COLO829 (cell line): Measurements from ENCODE around the gene TCERG1L.
"Not testable (repeated sequence)": the region's sequence is repeated elsewhere in the genome, so short reads cannot be mapped to it uniquely, and the experiment has no call there.

Experiments
- DNase-seq: peaks from one replicate; pipeline ENCODE4 v3.0.0; 2012; ENCODE audit warnings: low spot score

TCERG1L gene

DNA sequence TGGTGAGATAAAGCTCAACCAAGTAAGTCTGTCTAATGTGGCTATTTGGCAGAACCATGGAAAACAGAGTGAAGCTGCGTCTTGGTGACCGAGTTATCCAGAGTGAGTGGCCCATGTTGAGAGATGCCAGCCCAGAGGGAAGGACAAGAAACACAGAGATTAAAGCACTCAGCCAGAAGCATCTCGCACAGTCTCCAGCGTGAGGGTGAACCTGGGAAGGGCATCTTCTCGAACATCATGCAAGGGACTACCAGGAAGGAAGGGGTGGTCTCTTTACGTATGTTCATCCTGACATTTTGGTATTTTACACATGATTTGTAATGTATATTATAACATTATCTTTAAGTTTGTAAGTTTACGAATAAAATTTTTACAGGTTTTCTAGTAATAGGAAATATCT, 146.4 kb downstream of the TCERG1L start:
- no peak for DNase-seq

DNA sequence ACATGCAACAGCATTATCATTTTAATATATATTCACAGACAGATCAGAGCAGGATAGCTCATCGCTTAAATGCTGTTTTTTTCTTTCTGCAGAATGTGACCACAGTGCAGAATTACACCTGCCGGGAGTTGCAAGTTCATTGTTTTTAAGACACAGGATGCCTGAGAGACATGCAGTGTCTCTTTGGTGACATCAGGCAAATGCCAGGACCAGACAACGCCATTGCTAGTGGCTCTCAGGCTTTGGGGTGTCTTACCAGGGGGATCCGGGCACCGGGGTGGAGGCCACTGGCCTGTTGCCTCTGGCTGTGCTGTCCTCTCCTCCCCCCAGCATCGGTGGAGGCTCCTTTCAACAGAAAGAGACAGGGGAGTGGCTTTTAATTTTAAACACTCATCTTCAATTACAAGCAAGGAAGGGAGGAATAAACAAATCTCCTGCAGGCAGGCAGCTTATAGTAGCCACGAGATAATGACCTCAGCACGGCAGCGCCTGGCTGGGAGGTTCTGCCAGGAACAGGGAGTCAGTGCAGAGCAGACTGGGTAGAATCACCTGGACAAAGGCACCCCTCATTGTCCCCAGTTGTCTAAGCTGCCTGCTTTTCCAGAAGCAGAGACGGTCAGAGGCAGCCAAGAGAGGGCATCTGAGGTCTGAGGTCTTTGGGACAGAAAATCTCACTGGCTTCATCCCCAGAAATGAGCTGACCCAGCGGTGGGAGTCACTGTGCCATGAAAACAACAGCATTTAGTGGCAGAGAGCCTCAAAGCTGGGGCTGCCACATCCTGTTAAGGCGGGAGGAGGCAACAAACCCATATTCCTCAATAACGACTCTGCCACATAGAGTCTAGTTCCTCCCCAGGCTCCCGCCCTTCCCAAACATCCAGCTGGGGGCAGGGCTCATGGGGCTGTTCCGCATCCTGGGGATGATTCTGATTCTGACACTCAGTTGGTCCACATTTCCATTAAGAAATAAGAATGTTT, 148.4 kb downstream of the TCERG1L start:
- DNase-seq: no peak

DNA sequence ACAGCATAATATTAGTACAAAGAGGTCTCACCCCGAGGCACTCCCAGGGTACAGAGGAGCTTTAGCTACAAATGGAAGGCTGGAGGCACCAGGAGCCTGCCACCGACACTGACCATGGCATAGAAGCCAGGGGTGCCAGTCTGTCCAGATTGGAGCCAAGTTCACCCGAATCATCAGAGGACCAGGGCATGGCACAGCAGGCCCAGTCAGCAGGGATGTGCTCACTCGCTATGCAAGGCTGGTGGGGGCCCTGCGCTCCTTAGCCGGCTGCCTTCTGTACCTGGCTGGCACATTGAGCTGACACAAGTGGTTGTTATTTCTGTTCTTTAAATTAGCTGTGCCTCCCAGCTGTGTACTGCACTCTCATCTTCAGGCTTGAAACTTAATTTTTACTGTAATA, 149.3 kb downstream of the TCERG1L start:
- no peak for DNase-seq

DNA sequence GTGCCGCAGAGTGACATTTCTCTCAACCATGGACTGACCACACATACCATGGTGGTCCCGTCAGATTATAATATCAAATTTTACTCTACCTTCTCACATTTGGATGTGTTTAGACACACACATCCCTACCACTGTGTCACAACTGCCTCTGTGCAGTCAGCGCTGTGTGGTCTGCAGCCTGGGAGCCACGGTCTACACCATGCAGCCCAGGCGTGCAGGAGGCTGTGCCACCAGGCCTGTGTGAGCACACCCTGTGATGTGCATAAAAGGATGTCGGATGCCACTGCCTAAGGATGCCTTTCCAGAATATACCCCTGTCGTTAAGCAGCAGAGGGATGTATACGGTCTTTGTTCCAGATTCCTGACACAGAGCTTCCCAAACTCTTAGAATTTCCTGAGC, 150.4 kb downstream of the TCERG1L start:
- DNase-seq: no peak

DNA sequence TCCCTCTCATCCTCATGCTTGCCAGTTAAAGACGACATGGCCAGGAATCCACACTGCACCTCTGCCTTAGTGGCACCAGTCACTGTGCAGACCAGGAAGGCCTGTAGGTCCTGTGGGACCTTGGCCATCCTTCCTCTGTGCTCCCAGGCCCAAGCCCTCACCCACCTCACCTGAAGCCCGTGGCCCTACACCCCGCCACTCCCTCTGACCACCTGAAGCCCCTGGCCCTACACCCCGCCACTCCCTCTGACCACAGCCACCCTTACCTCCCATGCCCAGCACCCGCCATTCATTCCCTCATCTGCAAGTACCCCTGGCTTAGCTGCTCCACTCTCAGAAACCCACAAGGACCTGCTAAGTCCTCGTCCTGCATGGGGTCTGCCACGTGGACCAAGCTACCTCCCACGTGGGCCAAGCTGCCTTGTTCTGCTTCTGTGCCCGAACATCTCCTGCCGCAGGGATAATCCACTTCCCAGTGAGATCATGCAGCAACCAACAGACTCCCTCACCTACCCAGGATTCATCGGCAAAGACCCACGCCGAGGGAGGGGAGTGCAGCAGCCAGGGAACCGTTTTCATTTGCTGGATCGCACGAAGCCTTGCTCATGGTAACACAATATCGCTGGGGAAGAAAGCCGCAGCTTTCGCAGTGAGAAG, 151.2 kb downstream of the TCERG1L start:
- no peak for DNase-seq

DNA sequence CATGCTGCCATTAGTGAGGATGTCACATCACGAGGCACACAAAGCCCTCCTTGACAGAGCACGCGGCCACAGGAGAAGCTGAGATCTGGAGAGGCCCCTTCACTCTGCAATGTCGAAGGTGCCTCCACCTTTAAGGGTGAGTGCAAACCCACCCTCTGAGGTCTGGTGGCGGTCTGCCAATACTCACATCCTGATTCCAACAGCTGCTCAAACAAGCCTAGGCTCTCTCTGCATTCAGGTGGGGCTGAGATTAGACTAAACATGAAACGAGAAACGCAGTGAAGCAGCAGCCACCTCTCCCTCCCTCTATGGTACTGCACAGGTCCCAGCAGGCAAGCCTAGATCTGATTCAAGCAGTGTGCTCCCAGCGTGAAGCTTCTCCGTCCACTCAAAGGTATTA, 151.8 kb downstream of the TCERG1L start:
- no peak for DNase-seq

DNA sequence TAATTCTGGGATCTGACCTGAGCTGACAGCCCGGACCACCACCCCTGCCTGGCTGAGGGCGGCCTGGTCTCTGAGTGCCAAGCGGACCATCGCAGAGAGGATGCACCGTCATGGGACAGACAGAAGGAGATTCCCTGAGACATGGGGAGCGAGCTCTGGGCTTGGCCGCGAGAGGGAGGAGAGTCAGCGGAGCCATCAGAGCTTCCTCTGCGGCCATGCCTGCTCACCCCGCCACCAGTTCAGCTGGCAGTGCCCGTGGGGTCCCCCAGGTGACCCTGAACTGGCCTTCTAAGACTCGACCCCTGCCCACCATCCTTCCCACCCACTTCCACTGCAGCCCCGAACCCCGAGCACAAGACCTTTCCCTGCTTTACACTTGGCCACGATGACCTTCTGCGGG, 152.8 kb downstream of the TCERG1L start:
- no peak for DNase-seq

DNA sequence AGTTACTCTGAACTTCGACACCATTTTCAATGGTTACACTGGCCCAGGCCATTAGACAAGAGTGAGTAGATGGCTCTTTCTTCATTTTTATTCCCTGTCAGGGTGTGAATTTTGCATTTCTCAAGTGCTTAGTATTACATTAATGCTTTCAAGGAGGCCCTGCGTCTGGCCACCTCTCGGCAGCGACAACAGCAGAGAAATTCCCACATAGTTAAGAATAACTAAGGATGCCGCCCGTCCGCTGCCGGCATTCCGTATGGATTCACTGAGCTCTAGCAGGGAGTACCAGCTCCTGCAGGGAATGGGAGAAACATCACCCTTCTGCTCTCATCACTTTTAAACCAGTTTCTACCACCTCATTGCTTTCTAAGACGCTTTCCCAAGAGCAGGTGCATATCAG, 153.6 kb downstream of the TCERG1L start:
- DNase-seq: no peak

DNA sequence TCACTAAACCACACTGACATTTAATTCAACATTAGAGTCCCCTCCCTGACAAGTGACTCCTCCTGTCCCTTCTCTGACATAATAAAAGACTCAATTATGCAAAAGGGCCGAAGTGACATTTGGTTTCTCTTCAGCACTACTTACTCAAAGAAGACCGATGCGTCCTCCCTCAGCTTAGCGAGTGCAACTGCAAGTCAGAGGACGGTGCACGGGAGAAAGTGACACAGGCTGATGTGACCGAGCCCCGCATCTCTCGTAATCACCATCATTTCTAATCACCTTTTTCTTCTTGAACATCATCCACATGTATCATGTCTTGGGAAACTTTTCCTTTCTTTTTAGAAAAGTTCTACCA, 155.7 kb downstream of the TCERG1L start:
- DNase-seq: no peak

DNA sequence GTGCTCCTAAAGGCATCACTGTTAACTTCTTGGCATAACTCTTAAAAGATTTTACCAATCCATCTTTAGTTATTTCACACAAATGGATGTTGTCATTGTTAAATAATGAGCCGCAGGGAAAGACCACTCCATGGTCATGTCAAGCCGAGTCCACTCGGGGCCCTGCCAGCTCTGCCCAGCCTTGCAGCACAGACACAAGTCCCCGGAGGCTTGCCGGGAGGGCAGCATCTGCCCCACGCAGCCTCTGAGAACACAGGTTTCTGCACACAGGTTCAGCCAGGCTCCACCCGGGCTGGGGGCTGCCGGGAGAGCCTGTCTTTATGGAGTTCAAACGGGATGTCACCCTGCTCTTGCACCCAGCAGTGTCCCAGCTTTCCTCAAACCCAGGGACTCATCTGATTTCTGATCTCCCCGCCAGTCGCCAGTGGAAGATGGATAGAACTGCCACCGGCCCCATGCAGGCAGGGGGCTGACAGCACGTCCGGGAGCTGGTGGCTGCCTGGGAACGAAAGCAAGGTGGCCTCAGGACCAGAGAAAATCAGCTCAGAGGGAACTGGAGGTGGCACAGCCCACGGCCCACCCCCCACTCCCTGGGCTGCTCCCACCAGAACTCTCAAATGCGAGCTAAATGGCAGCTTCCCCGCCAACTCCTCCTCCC, 156.2 kb downstream of the TCERG1L start:
- DNase-seq: no peak

DNA sequence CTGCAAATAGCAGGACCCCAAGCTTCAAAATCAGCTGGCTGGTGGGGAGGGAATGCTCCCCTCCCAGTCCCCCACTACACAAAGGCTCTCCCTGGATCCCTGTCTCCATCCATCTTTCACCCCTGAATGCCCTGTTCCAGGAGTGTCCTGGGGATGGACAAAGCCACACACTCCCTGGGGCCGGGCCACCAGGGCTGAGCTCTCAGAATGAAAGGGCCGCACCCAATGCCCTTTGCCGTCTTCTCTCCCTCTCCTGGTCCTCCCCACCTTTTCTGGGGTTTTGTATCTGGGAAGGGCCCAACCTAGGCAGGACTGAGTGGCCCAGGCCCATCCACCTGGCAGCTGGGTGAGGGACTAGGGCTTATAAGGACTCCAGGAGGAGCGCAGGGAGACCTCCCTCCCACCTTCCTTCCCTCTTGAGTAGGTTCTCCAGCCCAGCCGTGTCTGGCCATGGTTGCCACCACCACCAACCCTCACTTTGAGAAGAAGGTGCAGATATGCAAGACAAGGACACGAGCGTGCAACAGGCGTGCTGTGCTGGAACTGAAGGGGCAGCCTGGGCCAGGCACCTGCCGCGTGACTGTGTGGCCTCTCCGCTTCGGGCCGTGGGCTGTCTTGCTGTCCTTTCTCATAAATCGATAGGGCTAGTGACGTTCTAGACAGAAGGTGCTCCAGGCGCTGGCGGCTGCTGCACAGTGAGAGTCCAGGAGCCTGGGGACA, 157.1 kb downstream of the TCERG1L start:
- no peak for DNase-seq

DNA sequence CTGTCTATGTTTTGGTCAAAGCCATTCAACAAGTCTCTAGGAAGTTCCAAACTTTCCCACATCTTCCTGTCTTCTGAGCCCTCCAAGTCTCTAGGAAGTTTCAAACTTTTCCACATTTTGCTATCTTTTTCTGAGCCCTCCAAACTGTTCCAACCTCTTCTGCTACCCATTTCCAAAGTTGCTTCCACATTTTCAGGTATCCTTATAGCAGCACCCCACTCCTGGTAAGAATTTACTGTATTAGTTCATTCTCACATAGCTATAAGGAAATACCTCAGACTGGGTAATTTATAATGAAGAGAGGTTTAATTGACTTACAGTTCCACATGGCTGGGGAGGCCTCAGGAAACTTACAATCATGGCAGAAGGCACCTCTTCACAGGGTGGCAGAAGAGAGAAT, 159.1 kb downstream of the TCERG1L start:
- not testable (repeated sequence) for DNase-seq

DNA sequence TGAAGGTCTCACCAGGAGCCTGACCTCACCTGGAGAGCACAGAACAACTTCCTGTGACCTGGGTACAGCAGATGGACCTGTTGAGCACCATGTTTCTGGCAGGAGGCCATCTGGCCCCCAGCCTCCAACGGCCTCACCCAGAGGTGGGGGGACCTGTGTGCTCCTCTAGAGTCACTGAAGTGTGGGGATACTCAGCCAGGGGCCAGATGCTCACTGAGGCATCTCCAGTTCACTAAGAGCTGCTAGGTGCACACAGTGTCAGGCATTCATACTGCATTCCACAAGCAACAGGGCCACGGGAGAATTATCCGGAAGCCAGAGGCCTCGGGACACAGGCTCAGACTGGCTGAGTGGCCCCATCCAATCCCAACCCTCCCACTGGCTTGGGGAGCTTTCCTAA, 161.4 kb downstream of the TCERG1L start:
- no peak for DNase-seq

DNA sequence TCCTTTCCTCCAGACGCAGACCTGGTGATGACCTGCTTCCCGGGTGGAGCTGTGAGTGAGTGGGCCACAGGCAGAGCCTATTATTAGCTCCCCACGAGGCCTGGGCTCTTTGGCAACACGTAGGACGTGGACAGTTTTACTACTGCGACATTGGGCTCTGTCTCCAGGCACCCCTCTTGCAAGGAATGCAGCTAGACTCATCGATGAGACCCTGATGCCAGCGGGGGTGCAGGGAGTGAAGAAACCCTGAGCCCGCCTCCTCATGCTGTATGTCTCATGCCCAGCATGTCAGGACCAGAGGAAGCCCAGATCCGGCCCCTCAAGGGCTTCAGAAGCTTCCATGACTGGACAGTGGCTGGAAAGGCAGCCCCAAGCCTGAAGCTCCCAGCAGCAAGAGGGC, 161.9 kb downstream of the TCERG1L start:
- DNase-seq: no peak

DNA sequence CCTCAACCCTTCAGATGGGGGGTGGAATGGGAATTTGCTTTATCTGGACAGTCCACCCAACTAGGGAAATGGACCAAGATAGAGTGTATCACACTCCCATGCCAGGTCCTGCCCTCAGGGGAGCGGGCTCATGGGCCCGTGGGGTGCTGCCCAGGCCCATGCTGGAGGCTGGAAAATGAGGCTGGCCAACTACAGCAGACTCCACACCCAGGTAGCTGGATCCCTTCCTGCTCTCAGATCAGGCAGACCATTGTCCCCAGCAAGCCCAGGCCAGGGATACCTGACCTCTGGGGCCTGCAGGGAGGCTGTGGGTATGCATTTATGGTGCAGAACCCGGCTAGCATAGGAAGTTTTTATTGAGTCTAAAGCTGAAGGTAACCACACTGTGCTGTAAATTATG, 162.4 kb downstream of the TCERG1L start:
- no peak for DNase-seq

DNA sequence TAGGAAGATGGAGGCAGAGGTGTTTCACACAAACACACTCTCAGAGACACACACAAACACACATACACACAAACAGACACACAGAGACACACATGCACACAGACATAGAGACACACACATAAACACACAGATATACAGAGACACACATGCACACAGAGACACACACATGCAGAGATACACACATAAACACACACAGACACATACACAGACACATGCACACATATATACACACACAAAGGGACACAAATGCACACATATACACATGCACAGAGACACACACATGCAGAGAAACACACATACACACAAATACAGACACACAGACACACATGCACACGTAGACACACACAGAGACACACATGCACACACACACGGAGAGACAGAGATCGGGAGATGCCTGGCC, 163.3 kb downstream of the TCERG1L start:
- no peak for DNase-seq

DNA sequence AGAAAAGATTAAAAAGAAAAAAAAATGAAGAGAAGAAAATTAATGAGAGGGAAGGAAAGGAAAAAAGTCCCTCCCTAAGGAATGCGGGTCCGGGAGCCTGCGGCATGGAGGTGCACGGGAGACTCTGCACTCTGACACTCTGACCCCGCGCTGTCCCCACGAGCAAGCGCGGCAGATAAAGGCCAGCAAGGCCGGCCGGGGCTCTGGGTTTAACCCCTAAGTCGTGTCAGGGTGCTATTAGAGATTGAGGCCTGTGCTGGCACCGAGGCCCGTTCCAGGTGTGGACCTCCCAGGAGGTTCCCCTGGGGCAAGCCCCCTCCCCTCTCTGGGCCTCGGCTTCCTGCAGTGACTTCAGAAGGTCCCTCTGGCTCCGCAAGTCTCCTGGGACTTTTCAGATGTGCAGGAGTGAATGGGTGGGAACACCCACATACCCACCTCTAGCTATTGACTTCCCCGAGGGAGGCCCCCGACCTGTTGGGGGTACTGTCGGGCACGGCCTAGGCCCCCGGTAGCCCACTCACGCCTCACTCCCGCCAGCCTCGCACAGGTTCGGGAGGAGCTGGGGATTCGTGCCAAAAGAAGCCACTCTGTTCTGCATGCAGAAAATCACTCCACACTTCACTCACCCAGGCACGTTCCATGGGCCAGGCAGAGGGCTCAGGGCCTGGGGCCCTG, 164.1 kb downstream of the TCERG1L start:
- no peak for DNase-seq

DNA sequence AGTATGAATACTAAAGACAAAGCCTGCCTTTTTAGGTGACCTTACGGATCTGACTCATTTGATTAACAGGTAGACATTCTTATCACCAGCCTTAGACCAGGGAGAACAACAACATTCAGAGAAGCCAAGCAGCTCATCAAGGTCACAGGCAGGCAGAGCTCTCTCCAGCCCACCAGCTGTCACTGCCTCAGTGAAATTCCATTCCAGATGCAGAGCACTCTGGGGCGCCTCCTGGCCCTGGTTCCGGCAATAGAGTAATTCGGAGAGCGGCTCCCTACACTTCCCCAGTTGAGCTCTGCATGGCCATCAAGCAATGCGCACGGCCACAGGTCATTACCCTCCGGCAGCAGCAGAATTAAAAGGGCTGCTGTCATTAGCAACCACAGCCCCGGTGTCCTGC, 164.7 kb downstream of the TCERG1L start:
- DNase-seq: no peak

DNA sequence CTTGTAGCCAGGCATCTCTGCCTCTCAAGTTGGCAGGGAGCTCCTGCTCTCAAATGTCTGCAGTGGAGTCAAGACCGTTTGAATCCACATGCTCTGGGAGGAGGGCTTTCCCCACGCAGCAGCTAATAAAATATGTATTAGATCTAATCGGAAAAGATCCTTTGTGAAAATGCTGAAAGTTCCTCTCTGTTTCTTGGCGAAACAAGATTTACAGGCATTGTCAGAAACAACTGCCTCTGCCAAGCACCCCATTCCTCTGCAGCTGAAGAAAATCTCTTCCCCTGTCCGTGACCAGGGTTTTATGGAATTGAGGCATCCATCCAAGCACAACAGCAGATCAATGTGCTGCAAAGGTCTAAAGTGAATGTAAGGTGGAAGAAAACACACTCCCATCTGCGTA, 165.8 kb downstream of the TCERG1L start:
- DNase-seq: no peak

DNA sequence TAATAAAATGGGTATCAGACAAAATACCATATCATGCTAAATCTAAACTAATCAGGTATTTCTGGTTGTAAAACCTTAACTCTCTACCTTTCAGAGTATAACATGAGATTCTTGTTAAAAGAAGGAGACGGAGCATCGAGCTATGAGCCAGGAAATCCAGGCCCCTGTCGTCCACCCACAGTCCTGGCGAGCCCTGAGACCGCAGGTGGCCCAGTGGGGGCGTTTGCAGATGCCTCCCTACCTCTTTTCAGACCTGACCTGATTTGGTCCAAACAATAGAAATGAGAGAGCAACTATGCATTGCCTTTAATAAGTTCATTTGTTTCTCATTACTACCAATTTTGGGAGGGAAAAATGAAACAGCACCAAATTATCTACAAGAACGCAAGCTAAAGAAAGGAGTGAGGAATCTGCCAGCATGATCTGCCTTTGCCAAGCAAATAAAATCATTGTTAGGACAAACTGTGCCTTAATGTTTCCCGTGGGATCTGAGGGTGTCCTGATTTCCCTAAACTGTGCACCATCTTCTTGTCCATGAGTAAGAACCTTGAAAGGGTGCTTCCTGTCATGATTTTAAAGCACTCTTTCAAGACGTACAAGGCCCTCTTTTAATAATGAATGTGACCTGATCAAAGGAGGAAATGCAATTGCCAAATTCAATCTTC, 166.7 kb downstream of the TCERG1L start:
- no peak for DNase-seq

DNA sequence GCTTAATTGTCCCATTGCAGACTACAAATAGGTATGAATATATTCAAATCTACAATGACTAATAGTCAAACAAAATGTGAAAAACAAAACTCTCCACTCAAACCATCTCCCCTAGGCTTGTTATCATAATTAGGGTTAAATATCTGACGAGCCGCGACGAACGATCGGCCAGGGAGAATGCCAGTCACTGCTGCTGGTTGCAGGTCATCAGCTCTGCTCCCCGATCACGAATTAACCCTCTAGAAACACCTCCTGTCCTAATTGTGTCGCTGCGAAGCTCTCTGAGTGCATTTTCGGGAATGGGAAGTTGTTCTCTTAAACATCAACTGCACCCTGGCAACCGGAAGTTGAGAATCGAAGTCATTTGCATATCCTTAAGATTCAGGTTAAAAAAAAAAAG, 167.3 kb downstream of the TCERG1L start:
- no peak for DNase-seq
